H54 (cell line): ENCODE data around the gene VN1R4.
A peak's percentile ranks its signal among the peaks of the same experiment; 100 is the strongest.
"Not testable (repeated sequence)": the region's sequence is repeated elsewhere in the genome, so short reads cannot be mapped to it uniquely, and the experiment has no call there.

Experiments used
- DNase-seq: peaks from one replicate; pipeline ENCODE4 v3.0.0; 2011; ENCODE audit warnings: low spot score, mixed read lengths; ENCODE audit not compliant: insufficient read length
- FAIRE-seq: peaks from 3 replicates; lab custom pipeline; 2011; peaks lifted over from hg19 to GRCh38; lab: Jason Lieb, UNC
- POLR2A ChIP-seq: IDR thresholded peaks from 2 replicates; pipeline ENCODE4 v1.6.1; 2011; ENCODE audit warnings: low read depth, mild to moderate bottlenecking, low read length

VN1R4 gene

GRCh38 chr19:53254411-53255341, 12.8 kb downstream of the VN1R4 start, which contains the start of gene ZNF677:
TSS of gene ZNF677 (minus strand) at chr19:53254873. CDS start at chr19:53251550, 3,323 bp downstream.
- TF ChIP-seq POLR2A: peak; percentile 63

GRCh38 chr19:53246498-53246897, 21.0 kb downstream of the VN1R4 start:
- TF ChIP-seq POLR2A: no peak
- DNase-seq: no peak
- no peak for FAIRE-seq

More at GRCh38 chr19:53254411-53255341, 12.8 kb downstream of the VN1R4 start, which contains the start of gene ZNF677:
- DNase-seq (peak; percentile 70), FAIRE-seq (no peak)

DNA sequence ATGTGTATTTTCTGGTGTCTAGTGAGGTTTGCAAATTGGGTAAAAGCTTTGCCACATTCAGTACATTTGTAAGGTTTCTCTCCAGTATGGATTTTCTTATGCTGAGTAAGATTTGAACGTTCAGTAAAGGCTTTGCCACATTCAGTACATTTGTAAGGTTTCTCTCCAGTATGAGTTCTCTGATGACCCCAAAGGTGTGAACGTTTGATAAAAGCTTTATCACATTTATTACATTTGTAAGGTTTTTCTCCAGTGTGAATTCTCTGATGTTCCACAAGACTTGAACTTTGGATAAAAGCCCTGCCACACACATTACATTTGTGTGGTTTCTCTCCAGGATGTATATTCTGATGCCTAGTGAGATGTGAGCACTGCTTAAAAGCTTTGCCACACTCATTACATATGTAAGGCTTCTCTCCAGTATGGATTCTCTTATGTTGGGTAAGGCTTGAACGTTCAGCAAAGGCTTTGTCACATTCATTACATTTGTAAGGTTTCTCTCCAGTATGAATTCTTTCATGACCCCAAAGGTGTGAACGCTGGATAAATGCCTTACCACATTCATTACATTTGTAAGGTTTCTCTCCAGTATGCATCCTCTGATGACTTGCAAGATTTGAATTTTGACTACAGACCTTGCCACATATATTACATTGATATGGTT, 30.3 kb downstream of the VN1R4 start:
- no peak for TF ChIP-seq POLR2A
- no peak for DNase-seq
- FAIRE-seq: no peak

GRCh38 chr19:53224606-53225005, 42.9 kb downstream of the VN1R4 start:
- FAIRE-seq: no peak
- DNase-seq: no peak
- TF ChIP-seq POLR2A: no peak

GRCh38 chr19:53222716-53223115, 44.8 kb downstream of the VN1R4 start:
- FAIRE-seq: not testable (repeated sequence)

More at GRCh38 chr19:53222716-53223115, 44.8 kb downstream of the VN1R4 start:
- DNase-seq: not testable (repeated sequence)
